ENCODE measurements around the gene NFYA.

DNA sequence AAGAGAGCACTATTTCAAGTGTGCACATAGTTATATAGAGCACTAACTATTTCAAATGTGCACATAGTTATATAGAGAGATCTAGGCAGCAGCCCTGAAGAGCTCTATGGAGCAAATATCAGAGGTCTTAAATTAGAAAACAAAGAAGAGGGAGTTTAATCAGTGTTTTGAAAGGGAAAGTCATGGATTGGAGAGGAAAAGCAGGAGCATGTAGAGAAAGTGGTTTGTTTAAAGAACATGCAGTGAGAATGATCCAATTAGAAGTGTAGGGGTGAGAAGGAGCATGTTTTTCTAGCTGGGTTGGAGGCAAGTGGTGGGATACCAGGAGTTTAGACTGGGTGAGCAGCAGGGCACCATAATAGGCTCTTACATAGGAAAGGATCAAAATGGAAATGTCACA, 64.1 kb downstream of the NFYA start:
- TF ChIP-seq CTCF (IDR thresholded peaks at IDR 0.05; ENCODE audit: borderline replicate concordance, extremely low read depth, low read length, poor library complexity, severe bottlenecking) (no peak), EZH2 (IDR thresholded peaks at IDR 0.05; ENCODE audit: borderline replicate concordance, low read depth, low read length, severe bottlenecking) (no peak)
